Body of pancreas (tissue), 4 donors: ENCODE results near the gene BSND. TPM values are rescaled to one million over a fixed set of nuclear protein-coding genes. Genes with fewer than 3 reads are reported as not detected.

Experiments
- ATAC-seq: fragments of 150-250 bp; one replicate; pipeline ENCODE4 v1.9.1; 2016
- DNase-seq, 4 donors: peaks; one replicate each; pipeline ENCODE4 v3.0.0-alpha.2; 2019
- H3K27ac ChIP-seq, 4 donors: fragments of 200-600 bp; sonication (generic); 1 replicate in 3 of 4; 2 replicates in 1 of 4; pipeline versions ENCODE4 v1.5.1 to v1.6.1; 2016 to 2019; ENCODE audit warnings: mild to moderate bottlenecking in 1 of 4, mixed read lengths in 1 of 4, moderate library complexity in 1 of 4
- H3K27me3 ChIP-seq, 2 donors: fragments of 200-600 bp; sonication (generic); one replicate each; pipeline ENCODE4 v1.6.0; 2016; ENCODE audit warnings: mild to moderate bottlenecking in 1 of 2
- H3K36me3 ChIP-seq, 2 donors: fragments of 200-600 bp; sonication (generic); replicated peaks in 1 of 2; 2 replicates each; pipeline ENCODE4 v1.5.1; 2016; ENCODE audit warnings: low read depth in 2 of 2; ENCODE audit not compliant: insufficient read depth in 1 of 2
- H3K4me1 ChIP-seq: fragments of 200-600 bp; sonication (generic); one replicate; pipeline ENCODE4 v1.6.0; 2016
- H3K4me3 ChIP-seq, 2 donors: fragments of 200-600 bp; sonication (generic); 1 replicate in 1 of 2; 2 replicates in 1 of 2; pipeline ENCODE4 v1.5.1; 2016 to 2019
- H3K9me3 ChIP-seq, 3 donors: fragments of 200-600 bp; sonication (generic); 1 replicate in 2 of 3; 2 replicates in 1 of 3; pipeline ENCODE4 v1.5.1; 2016
- POLR2A ChIP-seq, 3 donors: fragments of 450-650 bp; IDR thresholded peaks; one replicate each; pipeline ENCODE4 v1.6.1; 2016; ENCODE audit warnings: antibody characterized with exemption in 3 of 3, mild to moderate bottlenecking in 2 of 3
- WGBS, 2 donors: methylation state at CpG; one replicate each; pipeline ENCODE4 v1.1.5; 2017; 5-methylcytosine and 5-hydroxymethylcytosine counted together
- intact Hi-C: fragments of 100-400 bp; cut with DNase I; formaldehyde crosslinking; loops from one replicate; pipeline ENCODE4 v1.15.1; 2023
- total RNA-seq, 2 donors: library from RNA; depleted of rRNA; stranded (reverse); fragments of >200 nt; gene quantifications; one replicate each; pipeline ENCODE4 v1.1.0, GENCODE V29; 2016
- TF ChIP-seq, protein P1 (sequence below), 7 experiments: fragments of 450-650 bp in 4 of 7; fragments of 200-600 bp in 3 of 7; sonication (generic) in 3 of 7; IDR thresholded peaks; one replicate each; pipeline ENCODE4 v1.5.1; 2016 to 2019; ENCODE audit warnings: antibody characterized with exemption in 7 of 7

BSND gene
- total RNA-seq, 2 donors from 2014 or later = not detected

DNA sequence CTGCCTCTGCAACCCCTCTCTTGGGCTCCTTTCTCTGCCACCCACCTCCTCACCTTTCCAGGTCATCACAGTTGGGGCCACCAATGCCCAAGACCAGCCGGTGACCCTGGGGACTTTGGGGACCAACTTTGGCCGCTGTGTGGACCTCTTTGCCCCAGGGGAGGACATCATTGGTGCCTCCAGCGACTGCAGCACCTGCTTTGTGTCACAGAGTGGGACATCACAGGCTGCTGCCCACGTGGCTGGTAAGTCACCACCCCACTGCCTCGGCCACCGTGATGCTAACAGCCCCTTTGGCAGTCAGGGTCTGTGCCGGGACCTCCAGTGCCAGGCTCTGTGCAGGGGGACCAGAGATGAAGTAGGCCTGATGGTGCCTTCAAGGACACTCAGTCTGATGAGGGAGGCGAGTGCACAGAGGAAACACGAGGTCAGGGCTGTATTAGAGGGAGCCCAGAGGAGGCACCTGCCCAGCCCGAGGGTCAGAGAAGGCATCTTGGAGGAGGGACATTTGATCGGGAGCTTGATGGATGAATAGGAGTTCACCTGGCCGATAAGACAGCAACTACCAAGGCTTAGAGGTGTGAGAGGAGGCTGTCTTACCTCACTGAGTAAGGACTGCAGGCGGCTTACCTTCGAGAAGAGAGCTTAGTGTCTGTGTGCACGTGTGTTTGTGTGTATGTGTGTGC lies 58.7 kb downstream of the BSND start:
- Histone ChIP-seq H3K4me1 (no peaks in the 10 kb centered on the region), H3K4me3 (no peak overlapping the region), H3K27ac (no peak overlapping the region), H3K36me3 (no peaks in the 10 kb centered on the region), H3K27me3 (no peaks in the 10 kb centered on the region), H3K9me3 (no peaks in the 10 kb centered on the region)
- intact Hi-C loops = no loop called here
- DNase-seq (no peak), ATAC-seq (no peak)
- 88 to 94% methylated on average over 8 to 14 of the region's 15 CpGs for WGBS, 2 donors
- TF ChIP-seq, protein P1, sequence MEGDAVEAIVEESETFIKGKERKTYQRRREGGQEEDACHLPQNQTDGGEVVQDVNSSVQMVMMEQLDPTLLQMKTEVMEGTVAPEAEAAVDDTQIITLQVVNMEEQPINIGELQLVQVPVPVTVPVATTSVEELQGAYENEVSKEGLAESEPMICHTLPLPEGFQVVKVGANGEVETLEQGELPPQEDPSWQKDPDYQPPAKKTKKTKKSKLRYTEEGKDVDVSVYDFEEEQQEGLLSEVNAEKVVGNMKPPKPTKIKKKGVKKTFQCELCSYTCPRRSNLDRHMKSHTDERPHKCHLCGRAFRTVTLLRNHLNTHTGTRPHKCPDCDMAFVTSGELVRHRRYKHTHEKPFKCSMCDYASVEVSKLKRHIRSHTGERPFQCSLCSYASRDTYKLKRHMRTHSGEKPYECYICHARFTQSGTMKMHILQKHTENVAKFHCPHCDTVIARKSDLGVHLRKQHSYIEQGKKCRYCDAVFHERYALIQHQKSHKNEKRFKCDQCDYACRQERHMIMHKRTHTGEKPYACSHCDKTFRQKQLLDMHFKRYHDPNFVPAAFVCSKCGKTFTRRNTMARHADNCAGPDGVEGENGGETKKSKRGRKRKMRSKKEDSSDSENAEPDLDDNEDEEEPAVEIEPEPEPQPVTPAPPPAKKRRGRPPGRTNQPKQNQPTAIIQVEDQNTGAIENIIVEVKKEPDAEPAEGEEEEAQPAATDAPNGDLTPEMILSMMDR (IDR thresholded peaks at IDR 0.05) = no peak
- no peak for TF ChIP-seq POLR2A (IDR thresholded peaks at IDR 0.05)

DNA sequence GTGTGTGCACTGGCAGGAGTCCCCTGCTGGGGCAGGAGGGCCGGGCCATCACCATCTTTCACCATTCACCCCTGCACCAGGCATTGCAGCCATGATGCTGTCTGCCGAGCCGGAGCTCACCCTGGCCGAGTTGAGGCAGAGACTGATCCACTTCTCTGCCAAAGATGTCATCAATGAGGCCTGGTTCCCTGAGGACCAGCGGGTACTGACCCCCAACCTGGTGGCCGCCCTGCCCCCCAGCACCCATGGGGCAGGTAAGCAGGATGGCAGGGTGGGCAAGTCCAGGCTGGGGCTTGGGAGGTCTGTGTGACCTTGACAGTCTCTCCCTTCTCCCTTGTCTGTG lies 59.2 kb downstream of the BSND start:
- Histone ChIP-seq H3K9me3 (no peaks in the 10 kb centered on the region), H3K4me3 (no peak overlapping the region), H3K4me1 (no peaks in the 10 kb centered on the region), H3K27me3 (no peaks in the 10 kb centered on the region), H3K36me3 (no peaks in the 10 kb centered on the region), H3K27ac (no peak overlapping the region)
- intact Hi-C loops = no loop called here
- ATAC-seq = no peak
- TF ChIP-seq, protein P1 (IDR thresholded peaks at IDR 0.05) = no peak
- TF ChIP-seq POLR2A (IDR thresholded peaks at IDR 0.05) = no peak
- 87% methylated on average over 6 of the region's 6 CpGs; no CpG with 5 or more reads in 1 of the 2 donors for WGBS, 2 donors
- DNase-seq = no peak

GRCh38 chr1:55059302-55060132 lies 60.8 kb downstream of the BSND start:
- intact Hi-C loops = no loop called here
- no peak for ATAC-seq
- no peak for DNase-seq
- Histone ChIP-seq H3K4me1 (no peaks in the 10 kb centered on the region), H3K9me3 (no peaks in the 10 kb centered on the region), H3K27me3 (no peaks in the 10 kb centered on the region), H3K36me3 (no peaks in the 10 kb centered on the region), H3K4me3 (no peak overlapping the region), H3K27ac (no peak overlapping the region)
- no peak for TF ChIP-seq POLR2A (IDR thresholded peaks at IDR 0.05)
- TF ChIP-seq, protein P1 (IDR thresholded peaks at IDR 0.05) = no peak
- WGBS, 2 donors = 83 to 88% methylated on average over 11 to 14 of the region's 14 CpGs

- Histone ChIP-seq H3K9me3 (no peaks in the 10 kb centered on the region), H3K4me3 (no peak overlapping the region), H3K36me3 (no peaks in the 10 kb centered on the region), H3K4me1 (no peaks in the 10 kb centered on the region), H3K27me3 (no peaks in the 10 kb centered on the region), H3K27ac (no peak overlapping the region)
- intact Hi-C loops = no loop called here
- no peak for DNase-seq
- WGBS, 2 donors = 91 to 97% methylated on average over 7 to 14 of the region's 14 CpGs
- no peak for TF ChIP-seq POLR2A (IDR thresholded peaks at IDR 0.05)
- no peak for ATAC-seq
These were observed 61.6 kb downstream of the BSND start for GRCh38 chr1:55060133-55060999.
